Liver (tissue), 9 donors: ENCODE data around the gene TSPAN16. TPM values are rescaled to one million over a fixed set of nuclear protein-coding genes. Genes with fewer than 3 reads are reported as not detected.

Experiments used
- DNase-seq: peaks from one replicate; pipeline ENCODE4 v3.0.0-alpha.2; 2017; ENCODE audit warnings: low spot score
- H3K27ac ChIP-seq, 2 donors: one replicate each; pipeline ENCODE4 v1.7.0; 2013; ENCODE audit warnings: inconsistent platforms in 2 of 2, low read length in 2 of 2, control low read depth in 1 of 2, low read depth in 1 of 2, mild to moderate bottlenecking in 1 of 2
- H3K27me3 ChIP-seq, 4 donors: one replicate each; pipeline versions ENCODE4 v1.6.1 to v1.7.0; 2013; ENCODE audit warnings: low read length in 3 of 4, inconsistent platforms in 1 of 4, mild to moderate bottlenecking in 1 of 4, moderate library complexity in 1 of 4; ENCODE audit not compliant: control insufficient read depth in 4 of 4, insufficient read depth in 4 of 4
- H3K36me3 ChIP-seq, 4 donors: one replicate each; pipeline versions ENCODE4 v1.6.1 to v1.7.0; 2013; ENCODE audit warnings: low read length in 3 of 4, mild to moderate bottlenecking in 3 of 4, low read depth in 1 of 4, moderate library complexity in 1 of 4; ENCODE audit not compliant: control insufficient read depth in 4 of 4, insufficient read depth in 3 of 4
- H3K4me1 ChIP-seq, 4 donors: one replicate each; pipeline versions ENCODE4 v1.6.1 to v1.7.0; 2013; ENCODE audit warnings: low read length in 3 of 4, mild to moderate bottlenecking in 3 of 4, moderate library complexity in 1 of 4; ENCODE audit not compliant: control insufficient read depth in 4 of 4, insufficient read depth in 4 of 4
- H3K4me3 ChIP-seq, 3 donors: one replicate each; pipeline versions ENCODE4 v1.6.1 to v1.7.0; 2013; ENCODE audit warnings: low read length in 3 of 3, control low read depth in 1 of 3, low read depth in 1 of 3, mild to moderate bottlenecking in 1 of 3
- H3K9ac ChIP-seq, 2 donors: one replicate each; pipeline ENCODE4 v1.7.0; 2013; ENCODE audit warnings: low read length in 2 of 2, mild to moderate bottlenecking in 2 of 2, moderate library complexity in 2 of 2, control low read depth in 1 of 2, low read depth in 1 of 2
- H3K9me3 ChIP-seq, 4 donors: one replicate each; pipeline versions ENCODE4 v1.6.1 to v1.7.0; 2013; ENCODE audit warnings: low read length in 3 of 4; ENCODE audit not compliant: control insufficient read depth in 4 of 4
- CTCF ChIP-seq: fragments of 150-350 bp; IDR thresholded peaks from 2 replicates; pipeline ENCODE4 v1.5.1; 2017; ENCODE audit warnings: improper control_type of control experiment, low read depth, low read length; ENCODE audit not compliant: missing input control
- EGR1 ChIP-seq, 2 donors: IDR thresholded peaks; 2 replicates each; pipeline ENCODE4 v1.6.1; 2016 to 2018; ENCODE audit warnings: antibody characterized with exemption in 2 of 2, low read depth in 2 of 2
- FOXA1 ChIP-seq: IDR thresholded peaks from 2 replicates; pipeline ENCODE4 v1.6.1; 2016; ENCODE audit warnings: antibody characterized with exemption
- FOXA2 ChIP-seq: IDR thresholded peaks from 2 replicates; pipeline ENCODE4 v1.6.1; 2016; ENCODE audit warnings: antibody characterized with exemption
- GABPA ChIP-seq, 2 donors: IDR thresholded peaks in 1 of 2; conservative IDR thresholded peaks in 1 of 2; 2 replicates each; pipeline ENCODE4 v1.6.1; 2016; ENCODE audit warnings: antibody characterized with exemption in 2 of 2, mild to moderate bottlenecking in 1 of 2, moderate library complexity in 1 of 2
- HNF4A ChIP-seq, 2 donors: conservative IDR thresholded peaks; 2 replicates each; pipeline ENCODE4 v1.6.1; 2016; ENCODE audit warnings: antibody characterized with exemption in 2 of 2, mild to moderate bottlenecking in 2 of 2
- HNF4G ChIP-seq: IDR thresholded peaks from 2 replicates; pipeline ENCODE4 v1.6.1; 2016; ENCODE audit warnings: antibody characterized with exemption
- JUND ChIP-seq, 2 donors: IDR thresholded peaks; 2 replicates each; pipeline ENCODE4 v1.6.1; 2016; ENCODE audit warnings: antibody characterized with exemption in 2 of 2
- MAX ChIP-seq: IDR thresholded peaks from 2 replicates; pipeline ENCODE4 v1.6.1; 2016; ENCODE audit warnings: antibody characterized with exemption
- NR2F2 ChIP-seq: IDR thresholded peaks from 2 replicates; pipeline ENCODE4 v1.6.1; 2016; ENCODE audit warnings: antibody characterized with exemption
- RAD21 ChIP-seq, 2 donors: IDR thresholded peaks; 2 replicates each; pipeline ENCODE4 v1.6.1; 2016; ENCODE audit warnings: antibody characterized with exemption in 2 of 2, mild to moderate bottlenecking in 2 of 2
- RXRA ChIP-seq, 2 donors: IDR thresholded peaks; 2 replicates each; pipeline ENCODE4 v1.6.1; 2017 to 2018; ENCODE audit warnings: antibody characterized with exemption in 2 of 2, mild to moderate bottlenecking in 1 of 2
- SP1 ChIP-seq: IDR thresholded peaks from 2 replicates; pipeline ENCODE4 v1.6.1; 2018; ENCODE audit warnings: antibody characterized with exemption, mild to moderate bottlenecking
- TAF1 ChIP-seq: conservative IDR thresholded peaks from 2 replicates; pipeline ENCODE4 v1.6.1; 2016; ENCODE audit warnings: antibody characterized with exemption, mild to moderate bottlenecking
- YY1 ChIP-seq: IDR thresholded peaks from 2 replicates; pipeline ENCODE4 v1.6.1; 2016; ENCODE audit warnings: antibody characterized with exemption, mild to moderate bottlenecking
- ZBTB33 ChIP-seq: IDR thresholded peaks from 2 replicates; pipeline ENCODE4 v1.6.1; 2016; ENCODE audit warnings: antibody characterized with exemption
- WGBS: extraction: QIAGEN DNeasy Blood & Tissue Kit; methylation state at CpG from one replicate; pipeline ENCODE4 v1.1.7; 2013; 5-methylcytosine and 5-hydroxymethylcytosine counted together
- polyA plus RNA-seq, 2 donors: library from polyadenylated mRNA; stranded (reverse) in 1 of 2; unstranded in 1 of 2; fragments of 200-250 nt in 1 of 2; fragments of >200 nt in 1 of 2; fragmentation: Nextera tagmentation in 1 of 2; extraction: Ambion mirVana in 1 of 2; gene quantifications; one replicate each; pipeline versions ENCODE4 v1.2.1 to v1.2.3, GENCODE V29; 2013 to 2015
- total RNA-seq, 2 donors: library from RNA; depleted of rRNA; stranded (reverse); fragments of >200 nt; gene quantifications; one replicate each; pipeline ENCODE4 v1.2.3, GENCODE V29; 2014
- TF ChIP-seq, protein P1 (sequence below): IDR thresholded peaks from 2 replicates; pipeline ENCODE4 v1.6.1; 2016; ENCODE audit warnings: antibody characterized with exemption, mild to moderate bottlenecking
- TF ChIP-seq, protein P2 (sequence below): IDR thresholded peaks from 2 replicates; pipeline ENCODE4 v1.6.1; 2016; ENCODE audit warnings: antibody characterized with exemption
- donor health status: healthy.
- donor health status: healthy.
- donor health status: healthy.
- donor health status: healthy.
- donor health status: healthy.

TSPAN16 gene
- total and polyA plus RNA-seq, 4 donors, result not detected

GRCh38 chr19:11269408-11269807, 26.6 kb upstream of the TSPAN16 start:
- Histone ChIP-seq H3K27me3 (no peaks in the 10 kb centered on the region), H3K27ac (peak overlapping the region; percentile 13 to 40), H3K9me3 (no peaks in the 10 kb centered on the region), H3K36me3 (no peaks in the 10 kb centered on the region), H3K4me3 (no peak overlapping the region), H3K4me1 (peaks cover 0 to 7% (median 4%) of the 10 kb centered on the region in 4 donors), H3K9ac (no peak overlapping the region)
- TF ChIP-seq EGR1 (IDR thresholded peaks at IDR 0.05; ENCODE audit: low read depth in 2 of 2) (no peak), SP1 (no peak), TAF1 (no peak), MAX (no peak), NR2F2 (no peak), HNF4G (no peak), HNF4A (conservative IDR thresholded peaks at IDR 0.05) (no peak), JUND (IDR thresholded peaks at IDR 0.05) (no peak), CTCF (no peak), FOXA2 (no peak), RXRA (IDR thresholded peaks at IDR 0.05) (no peak), GABPA (IDR thresholded peaks at IDR 0.05 in 1 of 2, conservative IDR thresholded peaks at IDR 0.05 in 1 of 2) (no peak), RAD21 (IDR thresholded peaks at IDR 0.05) (no peak), YY1 (no peak), FOXA1 (no peak), ZBTB33 (no peak)
- TF ChIP-seq, protein P1, sequence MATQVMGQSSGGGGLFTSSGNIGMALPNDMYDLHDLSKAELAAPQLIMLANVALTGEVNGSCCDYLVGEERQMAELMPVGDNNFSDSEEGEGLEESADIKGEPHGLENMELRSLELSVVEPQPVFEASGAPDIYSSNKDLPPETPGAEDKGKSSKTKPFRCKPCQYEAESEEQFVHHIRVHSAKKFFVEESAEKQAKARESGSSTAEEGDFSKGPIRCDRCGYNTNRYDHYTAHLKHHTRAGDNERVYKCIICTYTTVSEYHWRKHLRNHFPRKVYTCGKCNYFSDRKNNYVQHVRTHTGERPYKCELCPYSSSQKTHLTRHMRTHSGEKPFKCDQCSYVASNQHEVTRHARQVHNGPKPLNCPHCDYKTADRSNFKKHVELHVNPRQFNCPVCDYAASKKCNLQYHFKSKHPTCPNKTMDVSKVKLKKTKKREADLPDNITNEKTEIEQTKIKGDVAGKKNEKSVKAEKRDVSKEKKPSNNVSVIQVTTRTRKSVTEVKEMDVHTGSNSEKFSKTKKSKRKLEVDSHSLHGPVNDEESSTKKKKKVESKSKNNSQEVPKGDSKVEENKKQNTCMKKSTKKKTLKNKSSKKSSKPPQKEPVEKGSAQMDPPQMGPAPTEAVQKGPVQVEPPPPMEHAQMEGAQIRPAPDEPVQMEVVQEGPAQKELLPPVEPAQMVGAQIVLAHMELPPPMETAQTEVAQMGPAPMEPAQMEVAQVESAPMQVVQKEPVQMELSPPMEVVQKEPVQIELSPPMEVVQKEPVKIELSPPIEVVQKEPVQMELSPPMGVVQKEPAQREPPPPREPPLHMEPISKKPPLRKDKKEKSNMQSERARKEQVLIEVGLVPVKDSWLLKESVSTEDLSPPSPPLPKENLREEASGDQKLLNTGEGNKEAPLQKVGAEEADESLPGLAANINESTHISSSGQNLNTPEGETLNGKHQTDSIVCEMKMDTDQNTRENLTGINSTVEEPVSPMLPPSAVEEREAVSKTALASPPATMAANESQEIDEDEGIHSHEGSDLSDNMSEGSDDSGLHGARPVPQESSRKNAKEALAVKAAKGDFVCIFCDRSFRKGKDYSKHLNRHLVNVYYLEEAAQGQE, result no peak
- WGBS, result 43% methylated on average over 7 of the region's 7 CpGs
- no peak for DNase-seq

DNA sequence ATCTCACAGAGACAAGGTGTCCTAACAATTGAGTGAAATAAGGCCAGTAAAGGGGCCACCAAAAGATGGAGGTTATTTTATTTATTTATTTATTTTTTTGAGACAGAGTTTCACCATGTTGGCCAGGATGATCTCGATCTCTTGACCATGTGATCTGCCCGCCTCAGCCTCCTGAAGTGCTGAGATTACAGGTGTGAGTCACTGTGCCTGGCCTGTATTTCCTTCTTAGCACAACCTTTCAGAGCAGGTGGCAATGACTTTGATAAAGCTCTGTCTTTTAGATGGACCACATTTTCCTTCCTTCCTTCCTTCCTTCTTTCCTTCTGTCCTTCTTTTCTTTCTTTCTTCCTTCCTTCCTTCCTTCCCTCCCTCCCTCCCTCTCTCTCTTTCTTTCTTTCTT, 22.7 kb upstream of the TSPAN16 start:
- Histone ChIP-seq H3K9me3 (no peaks in the 10 kb centered on the region), H3K27me3 (no peaks in the 10 kb centered on the region), H3K4me3 (no peak overlapping the region), H3K4me1 (no peaks in the 10 kb centered on the region), H3K27ac (no peak overlapping the region), H3K9ac (no peak overlapping the region), H3K36me3 (no peaks in the 10 kb centered on the region)
- DNase-seq, result no peak
- 82% methylated on average over 2 of the region's 2 CpGs for WGBS
- TF ChIP-seq HNF4G (no peak), HNF4A (conservative IDR thresholded peaks at IDR 0.05) (no peak), FOXA2 (no peak), MAX (no peak), NR2F2 (no peak), RAD21 (IDR thresholded peaks at IDR 0.05) (no peak), EGR1 (IDR thresholded peaks at IDR 0.05; ENCODE audit: low read depth in 2 of 2) (no peak), JUND (IDR thresholded peaks at IDR 0.05) (no peak), SP1 (no peak), RXRA (IDR thresholded peaks at IDR 0.05) (no peak), YY1 (no peak), TAF1 (no peak), ZBTB33 (no peak), FOXA1 (no peak), GABPA (IDR thresholded peaks at IDR 0.05 in 1 of 2, conservative IDR thresholded peaks at IDR 0.05 in 1 of 2) (no peak), CTCF (no peak)
- TF ChIP-seq, protein P2, sequence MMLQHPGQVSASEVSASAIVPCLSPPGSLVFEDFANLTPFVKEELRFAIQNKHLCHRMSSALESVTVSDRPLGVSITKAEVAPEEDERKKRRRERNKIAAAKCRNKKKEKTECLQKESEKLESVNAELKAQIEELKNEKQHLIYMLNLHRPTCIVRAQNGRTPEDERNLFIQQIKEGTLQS, result no peak
